NCI-H1105 (cell line): ENCODE data around the gene KRTAP4-4.
"Not testable (repeated sequence)": the region's sequence is repeated elsewhere in the genome, so short reads cannot be mapped to it uniquely, and the experiment has no call there.

Experiments
- DNase-seq: peaks from one replicate; lab custom pipeline; 2025; lab: John Stamatoyannopoulos, UW

Gene KRTAP4-4

DNA sequence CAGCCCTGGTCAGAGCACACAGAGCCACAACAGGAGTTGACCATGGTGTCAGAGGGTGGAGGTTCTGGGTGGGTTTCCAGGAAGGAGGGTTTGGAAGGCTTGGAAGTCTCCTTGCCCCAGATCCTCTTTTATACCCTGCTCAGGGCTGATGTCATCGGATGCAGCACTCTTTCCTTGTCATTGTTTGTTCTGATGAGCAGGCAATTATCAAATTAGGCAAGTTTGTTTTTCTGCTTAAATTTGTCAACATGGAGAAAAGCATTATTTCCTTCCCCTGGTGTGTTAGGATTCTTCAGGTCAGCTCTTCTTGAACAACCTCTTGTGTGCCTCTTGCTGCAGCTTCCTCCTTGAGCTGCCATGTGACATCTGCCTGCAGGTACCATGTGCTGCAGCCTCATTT is at the start of gene KRTAP4-4:
KRTAP4-4 (minus strand) TSS at position 101 of the 400 bp plus-strand sequence; CDS start at position 44, 57 bp downstream.
- no peak for DNase-seq

DNA sequence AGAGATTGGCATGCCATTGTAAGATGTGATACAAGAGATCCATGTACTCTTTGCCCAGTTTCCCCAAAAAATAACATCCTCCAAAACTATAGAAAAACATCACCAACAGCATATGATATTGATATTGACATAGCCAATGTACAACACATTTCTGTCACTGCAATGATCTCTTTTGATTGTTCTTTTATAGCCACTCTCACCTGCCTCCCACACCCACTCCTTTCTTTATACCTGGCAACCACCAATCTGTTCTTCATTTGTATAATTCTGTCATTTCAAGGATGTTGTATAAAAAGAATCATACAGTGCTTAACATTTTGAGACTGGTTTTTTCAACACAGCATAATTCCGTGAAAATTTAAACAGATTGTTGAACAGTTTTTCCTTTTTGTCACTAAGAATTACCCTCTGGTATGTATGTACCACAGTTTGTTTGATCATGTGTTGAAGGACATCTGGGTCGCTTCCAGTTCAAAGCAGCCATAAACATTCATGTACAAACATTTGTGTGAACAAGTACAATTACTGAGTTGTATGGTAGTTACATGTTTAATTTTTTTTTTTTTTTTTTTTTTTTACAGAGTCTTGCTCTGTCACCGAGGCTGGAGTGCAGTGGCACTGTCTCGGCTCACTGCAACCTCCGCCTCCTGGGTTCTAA is 39.0 kb upstream of the KRTAP4-4 start:
- no peak for DNase-seq

DNA sequence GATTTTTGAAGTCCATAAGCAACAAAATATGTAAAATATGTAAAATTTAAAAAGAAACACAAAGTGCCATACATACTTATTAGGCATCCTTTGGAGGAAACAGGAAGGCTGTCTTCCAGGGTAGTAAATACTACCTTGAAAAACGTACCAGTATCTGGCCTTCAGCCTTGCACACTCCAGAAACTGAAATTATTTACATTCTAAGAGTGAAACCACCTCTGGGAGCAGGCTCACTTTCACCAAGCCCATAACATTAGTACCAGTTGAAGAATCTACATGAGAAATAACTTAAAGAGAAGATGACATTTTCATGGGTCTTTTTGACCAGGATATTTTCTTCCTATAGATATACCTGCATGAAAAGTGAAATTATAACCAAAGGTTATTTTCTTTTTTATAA is 35.5 kb upstream of the KRTAP4-4 start:
- no peak for DNase-seq

DNA sequence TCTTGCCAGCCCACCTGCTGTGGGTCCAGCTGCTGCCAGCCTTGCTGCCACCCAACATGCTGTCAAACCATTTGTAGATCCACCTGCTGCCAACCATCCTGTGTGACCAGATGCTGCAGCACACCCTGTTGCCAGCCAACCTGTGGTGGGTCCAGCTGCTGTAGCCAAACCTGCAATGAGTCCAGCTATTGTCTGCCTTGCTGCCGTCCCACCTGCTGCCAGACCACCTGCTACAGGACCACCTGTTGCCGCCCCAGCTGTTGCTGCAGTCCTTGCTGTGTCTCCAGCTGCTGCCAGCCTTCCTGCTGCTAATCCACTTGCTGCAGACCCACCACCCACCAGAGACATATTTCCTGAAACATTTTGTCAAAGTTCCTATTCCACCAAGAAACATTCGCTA is 29.8 kb upstream of the KRTAP4-4 start:
- DNase-seq, result no peak

DNA sequence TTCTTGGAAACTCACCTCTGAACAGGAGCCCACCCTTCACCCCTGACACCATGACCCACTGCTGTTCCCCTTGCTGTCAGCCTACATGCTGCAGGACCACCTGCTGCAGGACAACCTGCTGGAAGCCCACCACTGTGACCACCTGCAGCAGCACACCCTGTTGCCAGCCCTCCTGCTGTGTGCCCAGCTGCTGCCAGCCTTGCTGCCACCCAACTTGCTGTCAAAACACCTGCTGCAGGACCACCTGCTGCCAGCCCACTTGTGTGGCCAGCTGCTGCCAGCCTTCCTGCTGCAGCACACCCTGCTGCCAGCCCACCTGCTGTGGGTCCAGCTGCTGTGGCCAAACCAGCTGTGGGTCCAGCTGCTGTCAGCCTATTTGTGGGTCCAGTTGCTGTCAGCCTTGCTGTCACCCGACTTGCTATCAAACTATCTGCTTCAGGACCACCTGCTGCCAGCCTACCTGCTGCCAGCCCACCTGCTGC is 29.3 kb upstream of the KRTAP4-4 start, which contains the start of gene KRTAP9-1:
KRTAP9-1 (plus strand) TSS at position 51 of the 482 bp plus-strand sequence; CDS start at position 51, 0 bp downstream.
- DNase-seq, result not testable (repeated sequence)

DNA sequence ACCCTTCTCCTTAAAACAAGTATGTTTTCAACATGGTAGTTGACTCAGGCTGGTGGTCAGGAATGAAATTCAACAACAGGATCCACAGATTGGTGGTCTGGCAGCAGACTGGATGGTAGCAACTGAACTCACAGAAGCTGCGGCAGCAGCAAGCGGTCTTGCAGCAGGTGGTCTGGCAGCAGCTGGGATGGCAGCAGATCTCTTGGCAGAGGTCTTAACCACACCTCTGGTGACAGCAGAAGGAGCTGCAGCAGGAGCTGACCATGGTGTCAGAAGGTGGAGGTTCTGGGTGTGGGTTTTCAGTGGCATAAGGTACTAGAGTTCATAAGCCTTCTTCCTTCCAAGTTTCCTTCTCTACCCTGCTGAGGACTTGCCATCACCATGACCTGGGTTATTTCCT is 26.3 kb upstream of the KRTAP4-4 start:
- no peak for DNase-seq

DNA sequence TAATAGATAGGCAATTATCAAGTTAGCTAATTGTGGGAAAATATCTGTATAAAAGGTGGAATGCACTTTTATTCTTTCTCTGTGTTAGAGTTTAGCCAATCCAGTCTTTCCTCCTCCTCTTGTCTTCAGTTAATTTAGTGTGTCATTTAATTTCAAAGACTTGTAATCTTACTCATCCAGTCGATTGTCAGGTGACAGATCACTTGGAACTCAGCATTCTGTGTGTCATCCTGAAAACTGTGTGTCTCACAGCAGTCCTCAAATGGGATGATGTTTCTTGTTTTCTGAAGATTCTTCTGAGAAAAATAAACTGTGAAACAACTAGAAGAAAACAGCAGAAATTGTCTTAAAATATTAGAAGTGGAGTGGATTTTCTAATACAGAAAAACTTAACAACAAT is 24.5 kb upstream of the KRTAP4-4 start:
- no peak for DNase-seq

DNA sequence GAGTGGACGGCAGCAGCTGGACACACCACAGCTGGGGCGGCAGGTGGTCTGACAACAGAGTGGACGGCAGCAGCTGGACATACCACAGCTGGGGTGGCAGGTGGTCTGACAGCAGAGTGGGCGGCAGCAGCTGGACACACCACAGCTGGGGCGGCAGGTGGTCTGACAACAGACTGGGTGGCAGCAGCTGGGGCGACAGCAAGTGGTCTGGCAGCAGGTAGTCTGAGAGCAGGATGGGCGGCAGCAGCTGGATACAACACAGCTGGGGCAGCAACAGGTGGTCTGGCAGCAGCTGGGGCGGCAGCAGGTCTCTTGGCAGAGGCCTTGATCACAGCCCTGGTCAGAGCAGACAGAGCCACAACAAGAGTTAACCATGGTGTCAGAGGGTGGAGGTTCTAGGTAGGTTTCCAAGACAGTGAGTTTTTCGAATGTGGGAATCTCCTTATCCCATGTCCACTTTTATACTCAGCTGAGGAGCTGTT is 24.0 kb upstream of the KRTAP4-4 start, which contains the start of gene KRTAP4-1:
KRTAP4-1 (minus strand) TSS at position 432 of the 482 bp plus-strand sequence; CDS start at position 375, 57 bp downstream.
- DNase-seq, result no peak

DNA sequence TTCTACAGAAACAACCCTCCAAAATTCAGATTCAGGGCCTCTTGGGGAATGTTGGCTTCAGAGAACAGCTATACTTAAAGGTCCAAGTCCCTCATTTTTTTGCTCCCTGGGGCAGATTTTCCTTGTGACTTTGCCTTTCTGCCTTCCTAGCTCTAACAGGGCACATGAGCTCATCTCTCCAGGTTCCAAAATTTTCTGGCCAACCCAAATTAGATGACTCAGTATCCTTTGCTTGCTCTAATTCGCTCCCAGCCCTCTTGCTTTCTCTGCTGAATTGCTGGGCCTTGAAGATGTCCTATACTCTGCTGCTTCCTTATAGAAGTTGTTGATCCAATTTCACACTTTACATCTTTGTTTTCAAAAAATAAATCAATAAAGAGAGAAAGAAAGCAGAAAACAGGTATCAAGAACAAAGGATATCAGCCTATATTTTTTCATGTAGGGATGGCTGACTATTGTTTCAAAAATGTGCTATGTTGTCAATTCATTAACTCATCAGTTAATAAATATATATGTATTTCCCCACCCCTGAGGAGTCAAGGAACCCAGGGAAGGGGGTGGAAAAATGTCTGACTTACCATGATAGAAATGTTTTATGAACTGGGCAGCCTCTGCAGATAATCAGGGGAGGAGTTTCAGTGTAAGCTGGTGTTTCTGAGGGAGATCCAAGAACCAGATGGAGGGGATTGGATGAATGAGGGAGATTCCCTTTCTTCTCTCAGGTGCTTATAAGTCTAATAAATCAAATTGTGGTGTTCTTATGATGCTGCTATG is 18.5 kb upstream of the KRTAP4-4 start:
- DNase-seq, result no peak

DNA sequence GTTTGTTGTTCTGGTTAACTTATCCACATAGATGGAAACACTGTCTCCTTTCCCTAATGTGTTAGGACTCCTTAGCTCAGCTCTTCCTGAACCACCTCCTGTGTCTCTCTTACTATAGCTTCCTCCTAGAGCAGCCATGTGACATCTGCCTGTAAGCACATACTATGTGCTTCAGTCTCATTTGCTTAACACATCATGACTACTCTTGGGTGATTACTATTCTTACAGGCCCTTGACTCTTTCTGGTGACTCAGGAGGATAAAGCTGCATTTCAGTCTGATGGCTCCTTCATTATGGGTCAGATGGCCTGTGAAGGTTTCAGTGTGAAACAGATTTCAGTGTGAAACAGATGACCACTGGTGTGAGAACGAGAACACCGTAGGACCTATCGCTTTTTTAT is 17.8 kb upstream of the KRTAP4-4 start:
- no peak for DNase-seq

DNA sequence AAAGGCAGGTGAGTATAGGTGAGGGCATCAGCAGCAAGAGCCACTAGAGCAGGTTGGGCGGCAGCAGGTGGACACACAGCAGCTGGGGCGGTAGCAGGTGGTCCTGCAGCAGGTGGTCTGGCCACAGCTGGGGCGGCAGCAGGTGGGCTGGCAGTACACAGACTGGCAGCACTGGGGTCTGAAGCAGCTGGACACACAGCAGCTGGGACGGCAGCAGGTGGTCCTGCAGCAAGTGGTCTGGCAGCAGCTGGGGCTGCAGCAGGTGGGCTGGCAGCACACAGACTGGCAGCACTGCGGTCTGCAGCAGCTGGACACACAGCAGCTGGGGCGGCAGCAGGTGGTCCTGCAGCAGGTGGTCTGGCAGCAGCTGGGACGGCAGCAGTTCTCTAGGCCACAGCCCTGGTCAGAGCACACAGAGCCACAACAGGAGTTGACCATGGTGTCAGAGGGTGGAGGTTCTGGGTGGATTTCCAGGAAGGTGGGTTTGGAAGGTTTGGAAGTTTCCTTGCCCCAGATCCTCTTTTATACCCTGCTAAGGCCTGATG is 17.3 kb upstream of the KRTAP4-4 start, which contains the start of gene KRTAP4-2:
KRTAP4-2 (minus strand) TSS at position 495 of the 545 bp plus-strand sequence; CDS start at position 438, 57 bp downstream.
- no peak for DNase-seq

DNA sequence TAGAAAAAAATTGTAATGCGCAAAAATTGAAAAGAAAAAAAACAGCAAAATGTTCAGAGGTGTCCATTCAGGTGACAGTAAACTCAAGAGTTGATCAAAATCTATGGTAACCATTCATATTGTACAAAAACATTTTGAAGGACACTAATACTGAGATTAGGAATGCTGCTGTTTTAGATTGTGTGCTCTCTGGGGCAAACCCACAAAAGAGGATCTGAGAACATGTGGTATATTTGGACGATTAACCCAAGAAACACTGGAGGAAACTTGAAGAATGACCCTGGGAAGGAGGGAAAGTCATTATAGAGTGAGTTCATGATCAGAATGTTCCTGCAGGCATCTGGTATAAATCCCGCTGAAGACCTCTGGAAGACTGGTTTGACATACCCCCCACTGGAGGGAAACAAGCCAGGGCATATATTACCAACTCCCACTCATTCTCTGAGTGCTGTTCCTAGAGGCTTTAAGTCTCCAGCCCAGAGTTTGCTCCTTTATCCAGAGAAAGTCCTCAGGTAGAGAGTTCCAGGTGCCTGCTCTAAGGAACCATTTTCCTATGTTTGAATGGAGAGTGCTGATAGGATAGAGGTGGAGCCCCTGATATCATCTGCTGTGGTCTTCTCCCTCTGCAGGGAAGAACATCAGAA is 16.3 kb upstream of the KRTAP4-4 start:
- no peak for DNase-seq

DNA sequence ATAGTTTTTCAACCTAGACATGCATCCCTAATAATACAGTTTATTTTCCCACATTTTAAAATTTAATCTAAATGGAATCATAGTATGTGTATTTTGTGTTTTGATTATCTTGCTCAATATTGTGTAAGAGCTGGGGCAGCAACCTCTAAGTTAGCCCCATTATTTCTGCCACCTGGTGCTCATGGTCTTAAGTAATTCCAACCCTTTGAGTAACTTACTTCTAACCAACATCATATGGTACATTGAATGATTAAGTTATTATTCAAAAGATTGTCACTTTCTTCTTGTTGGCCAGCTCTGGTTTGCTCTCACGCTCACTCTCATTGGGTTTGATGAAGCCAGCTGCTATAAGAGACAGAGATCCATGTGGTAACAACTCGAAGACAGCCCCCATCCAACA is 11.3 kb upstream of the KRTAP4-4 start:
- no peak for DNase-seq

DNA sequence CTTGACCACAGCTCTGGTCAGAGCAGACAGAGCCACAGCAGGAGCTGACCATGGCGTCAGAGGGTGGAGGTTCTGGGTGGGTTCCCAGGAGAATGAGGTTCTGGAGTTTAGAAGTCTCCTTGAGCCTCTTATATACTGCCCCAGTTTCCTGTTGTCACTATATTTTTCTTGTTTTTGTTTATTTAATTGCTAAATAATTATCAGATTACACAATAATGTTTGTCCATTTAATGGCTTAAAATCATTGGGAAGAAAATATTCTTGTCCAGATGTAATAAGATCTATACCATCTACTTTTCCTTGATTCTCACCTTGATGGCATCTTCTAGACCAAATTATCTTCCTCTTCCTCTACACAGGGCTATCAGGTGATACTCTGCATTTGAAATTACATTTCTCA is 7.6 kb upstream of the KRTAP4-4 start, which contains the start of gene KRTAP4-3:
KRTAP4-3 (minus strand) TSS at position 101 of the 400 bp plus-strand sequence; CDS start at position 52, 49 bp downstream.
- DNase-seq, result no peak

DNA sequence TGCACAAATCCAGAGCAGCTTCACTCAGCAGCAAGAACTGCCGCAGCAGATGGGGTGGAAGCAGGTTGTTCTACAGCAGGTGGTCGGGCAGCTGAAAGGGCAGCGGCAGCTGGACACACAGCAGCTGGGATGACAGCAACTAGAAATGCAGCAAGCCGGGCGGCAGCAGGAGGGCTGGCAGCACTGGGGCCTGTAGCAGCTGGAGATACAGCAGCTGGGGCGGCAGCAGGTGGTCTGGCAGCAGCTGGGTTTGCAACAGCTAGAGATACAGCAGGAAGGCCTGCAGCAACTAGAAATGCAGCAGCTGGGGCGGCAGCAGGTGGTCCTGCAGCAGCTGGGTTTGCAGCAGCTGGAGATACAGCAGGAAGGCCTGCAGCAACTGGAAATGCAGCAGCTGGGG is 7.0 kb upstream of the KRTAP4-4 start:
- no peak for DNase-seq

DNA sequence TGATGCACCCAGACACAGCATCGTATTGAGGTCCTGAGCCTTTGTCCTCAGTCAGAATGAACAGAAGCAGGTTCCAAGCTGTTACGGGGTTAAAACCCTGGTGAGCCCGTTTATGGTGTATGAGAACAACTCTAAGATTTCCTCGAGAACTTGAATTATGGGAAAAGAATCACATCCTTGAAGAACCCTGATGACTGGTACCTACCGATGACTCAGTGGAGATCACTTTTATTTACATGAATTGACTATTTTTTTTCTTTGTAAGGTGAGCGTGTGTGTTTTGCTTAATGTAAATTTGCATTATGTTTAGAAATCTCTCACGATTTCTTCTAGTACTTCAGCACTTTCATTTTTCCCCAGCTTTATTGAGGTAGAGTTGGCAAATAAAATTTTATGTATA is 3.3 kb upstream of the KRTAP4-4 start:
- DNase-seq, result no peak

DNA sequence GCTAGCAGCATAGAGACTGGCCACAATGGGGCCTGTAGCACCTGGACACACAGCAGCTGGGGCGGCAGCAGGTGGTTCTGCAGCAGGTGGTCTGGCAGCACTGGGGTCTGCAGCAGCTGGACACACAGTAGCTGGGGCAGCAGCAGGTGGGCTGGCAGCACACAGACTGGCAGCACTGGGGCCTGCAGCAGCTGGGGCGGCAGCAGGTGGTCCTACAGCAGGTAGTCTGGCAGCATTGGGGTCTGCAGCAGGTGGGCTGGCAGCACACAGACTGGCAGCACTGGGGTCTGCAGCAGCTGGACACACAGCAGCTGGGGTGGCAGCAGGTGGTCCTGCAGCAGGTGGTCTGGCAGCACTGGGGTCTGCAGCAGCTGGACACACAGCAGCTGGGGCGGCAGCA is 358 bp downstream of the KRTAP4-4 start:
- not testable (repeated sequence) for DNase-seq

DNA sequence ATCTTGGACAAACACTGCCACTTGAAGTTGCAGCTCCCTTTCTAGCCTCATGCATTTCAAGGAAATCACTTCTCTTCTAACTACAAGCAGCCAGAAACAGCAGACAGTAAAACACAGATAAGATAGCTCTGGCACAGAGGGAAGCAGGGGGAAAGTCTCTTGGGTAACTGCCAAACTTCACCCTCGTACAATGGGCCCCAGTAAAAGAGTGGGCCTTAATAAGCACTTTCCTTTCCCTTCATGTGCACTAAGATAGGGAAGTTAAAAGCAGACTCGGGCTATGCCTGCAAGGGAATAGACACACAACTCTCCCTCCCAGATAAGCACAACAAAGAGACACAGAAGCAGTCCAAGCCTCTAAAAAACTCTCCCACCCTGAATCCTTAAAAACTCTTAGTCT is 6.7 kb downstream of the KRTAP4-4 start:
- no peak for DNase-seq

DNA sequence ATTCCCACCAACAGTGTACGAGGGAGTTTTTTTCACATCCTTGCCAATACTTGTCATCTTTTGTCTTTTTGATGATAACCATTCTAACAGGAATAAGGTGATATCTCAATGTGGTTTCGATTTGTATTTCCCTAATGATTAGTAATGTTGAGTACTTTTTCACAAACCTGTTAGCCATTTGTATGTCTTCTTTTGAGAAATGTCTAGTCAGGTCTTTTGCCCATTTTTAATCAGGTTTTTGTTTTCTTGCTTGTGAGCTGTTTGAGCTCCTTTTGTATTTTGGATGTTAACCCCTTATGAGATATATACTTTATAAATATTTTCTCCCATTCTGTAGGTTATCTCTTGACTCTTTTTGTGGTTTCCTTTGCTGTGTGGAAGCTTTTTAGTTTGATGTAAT is 9.0 kb downstream of the KRTAP4-4 start:
- DNase-seq, result no peak

DNA sequence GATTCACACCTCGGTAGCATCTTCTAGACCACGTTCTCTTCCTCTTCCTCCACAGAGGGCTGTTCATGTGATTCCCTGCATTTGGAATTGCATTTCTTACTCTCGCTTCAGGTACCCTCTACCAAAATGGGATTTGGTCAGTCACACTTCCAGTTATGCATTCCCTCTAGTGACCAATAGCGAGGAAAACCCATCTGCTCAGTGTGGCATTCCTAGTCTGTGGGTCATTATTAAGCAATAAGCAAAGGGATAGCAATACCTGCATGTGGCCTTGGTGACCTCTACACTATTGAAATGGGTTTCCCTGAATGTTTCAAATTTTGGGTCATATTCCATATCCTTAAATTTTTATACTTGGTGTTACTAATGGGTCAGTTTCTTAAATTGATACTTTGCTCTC is 10.5 kb downstream of the KRTAP4-4 start:
- DNase-seq, result no peak

DNA sequence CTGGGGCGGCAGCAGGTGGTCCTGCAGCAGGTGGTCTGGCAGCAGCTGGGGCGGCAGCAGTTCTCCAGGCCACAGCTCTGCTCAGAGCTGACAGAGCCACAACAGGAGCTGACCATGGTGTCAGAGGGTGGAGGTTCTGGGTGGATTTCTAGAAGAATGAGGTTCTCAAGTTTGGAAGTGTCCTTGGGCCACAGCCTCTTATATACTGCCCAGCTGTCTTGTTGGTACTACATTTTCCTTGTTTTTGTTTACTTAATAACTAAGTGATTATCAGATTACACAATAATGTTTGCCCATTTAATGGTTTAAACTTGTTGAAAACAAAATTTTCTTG is 10.9 kb downstream of the KRTAP4-4 start, which contains the start of gene KRTAP4-5:
KRTAP4-5 (minus strand) TSS at position 174 of the 334 bp plus-strand sequence; CDS start at position 116, 58 bp downstream.
- DNase-seq, result no peak
